Ascending aorta (tissue), 2 donors: Measurements from ENCODE around the gene HSF5. TPM values are rescaled to one million over a fixed set of nuclear protein-coding genes. Genes with fewer than 3 reads are reported as not detected.

Experiments
- DNase-seq, 2 donors: peaks; one replicate each; pipeline ENCODE4 v3.0.0-alpha.2; 2019; ENCODE audit warnings: low spot score in 2 of 2
- H3K27ac ChIP-seq, 2 donors: fragments of 200-600 bp; sonication (generic); one replicate each; pipeline ENCODE4 v1.5.1; 2016 to 2017; ENCODE audit warnings: mild to moderate bottlenecking in 1 of 2
- H3K27me3 ChIP-seq: fragments of 200-600 bp; sonication (generic); one replicate; pipeline ENCODE4 v1.5.1; 2017
- H3K36me3 ChIP-seq, 2 donors: fragments of 200-600 bp; sonication (generic); one replicate each; pipeline ENCODE4 v1.5.1; 2016
- H3K4me1 ChIP-seq, 2 donors: fragments of 200-600 bp; sonication (generic); one replicate each; pipeline ENCODE4 v1.5.1; 2016 to 2017; ENCODE audit warnings: mild to moderate bottlenecking in 1 of 2
- H3K4me3 ChIP-seq, 2 donors: fragments of 200-600 bp; sonication (generic); one replicate each; pipeline ENCODE4 v1.5.1; 2016 to 2017; ENCODE audit warnings: mild to moderate bottlenecking in 1 of 2
- H3K9me3 ChIP-seq, 2 donors: fragments of 200-600 bp; sonication (generic); one replicate each; pipeline ENCODE4 v1.5.1; 2016
- intact Hi-C: fragments of 100-400 bp; cut with DNase I; formaldehyde crosslinking; loops from one replicate; pipeline ENCODE4 v1.15.1; 2023
- total RNA-seq: library from RNA; depleted of rRNA; stranded (reverse); fragments of >200 nt; gene quantifications from one replicate; pipeline ENCODE4 v1.1.0, GENCODE V29; 2016
- TF ChIP-seq, protein P1 (sequence below), 3 experiments: fragments of 200-600 bp in 2 of 3; fragments of 450-650 bp in 1 of 3; sonication (generic) in 2 of 3; IDR thresholded peaks; one replicate each; pipeline ENCODE4 v1.5.1; 2016 to 2019; ENCODE audit warnings: antibody characterized with exemption in 3 of 3, mild to moderate bottlenecking in 1 of 3, moderate library complexity in 1 of 3

The HSF5 gene
- total RNA-seq, 1 donor from 2014 or later = not detected

GRCh38 chr17:58476812-58477211 lies 11.4 kb downstream of the HSF5 start:
- TF ChIP-seq, protein P1, sequence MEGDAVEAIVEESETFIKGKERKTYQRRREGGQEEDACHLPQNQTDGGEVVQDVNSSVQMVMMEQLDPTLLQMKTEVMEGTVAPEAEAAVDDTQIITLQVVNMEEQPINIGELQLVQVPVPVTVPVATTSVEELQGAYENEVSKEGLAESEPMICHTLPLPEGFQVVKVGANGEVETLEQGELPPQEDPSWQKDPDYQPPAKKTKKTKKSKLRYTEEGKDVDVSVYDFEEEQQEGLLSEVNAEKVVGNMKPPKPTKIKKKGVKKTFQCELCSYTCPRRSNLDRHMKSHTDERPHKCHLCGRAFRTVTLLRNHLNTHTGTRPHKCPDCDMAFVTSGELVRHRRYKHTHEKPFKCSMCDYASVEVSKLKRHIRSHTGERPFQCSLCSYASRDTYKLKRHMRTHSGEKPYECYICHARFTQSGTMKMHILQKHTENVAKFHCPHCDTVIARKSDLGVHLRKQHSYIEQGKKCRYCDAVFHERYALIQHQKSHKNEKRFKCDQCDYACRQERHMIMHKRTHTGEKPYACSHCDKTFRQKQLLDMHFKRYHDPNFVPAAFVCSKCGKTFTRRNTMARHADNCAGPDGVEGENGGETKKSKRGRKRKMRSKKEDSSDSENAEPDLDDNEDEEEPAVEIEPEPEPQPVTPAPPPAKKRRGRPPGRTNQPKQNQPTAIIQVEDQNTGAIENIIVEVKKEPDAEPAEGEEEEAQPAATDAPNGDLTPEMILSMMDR (IDR thresholded peaks at IDR 0.05) = no peak
- H3K36me3 ChIP-seq = no peaks in the 10 kb centered on the region
- H3K4me3 ChIP-seq = no peak overlapping the region
- no peak overlapping the region for H3K27ac ChIP-seq
- no peaks in the 10 kb centered on the region for H3K9me3 ChIP-seq
- no peaks in the 10 kb centered on the region for H3K4me1 ChIP-seq
- no peak for DNase-seq
- no peaks in the 10 kb centered on the region for H3K27me3 ChIP-seq
- intact Hi-C loops = no loop called here

DNA sequence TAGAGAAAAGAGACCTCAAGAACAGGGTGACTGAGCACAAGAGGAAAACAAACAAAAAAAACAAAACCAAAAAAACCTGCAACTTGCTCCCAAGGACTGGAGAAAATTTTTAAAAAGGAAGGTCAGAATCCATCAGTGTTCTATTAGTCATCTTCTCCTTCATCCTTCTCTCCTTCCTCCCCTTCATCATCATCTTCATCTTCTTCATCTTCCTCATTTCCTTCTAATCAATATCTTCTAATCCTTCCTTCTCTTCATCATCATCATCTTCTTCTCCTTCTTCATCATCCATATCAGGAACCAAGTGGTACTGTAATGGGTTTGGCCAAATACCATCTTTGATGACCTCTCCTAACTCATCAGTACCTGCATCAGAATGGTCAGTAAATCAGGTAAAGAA lies 12.2 kb downstream of the HSF5 start:
- H3K27ac ChIP-seq = no peak overlapping the region
- no peak overlapping the region for H3K4me3 ChIP-seq
- no peaks in the 10 kb centered on the region for H3K9me3 ChIP-seq
- intact Hi-C loops = no loop called here
- H3K36me3 ChIP-seq = no peaks in the 10 kb centered on the region
- no peaks in the 10 kb centered on the region for H3K4me1 ChIP-seq
- DNase-seq = no peak
- no peaks in the 10 kb centered on the region for H3K27me3 ChIP-seq
- TF ChIP-seq, protein P1 (IDR thresholded peaks at IDR 0.05) = no peak

DNA sequence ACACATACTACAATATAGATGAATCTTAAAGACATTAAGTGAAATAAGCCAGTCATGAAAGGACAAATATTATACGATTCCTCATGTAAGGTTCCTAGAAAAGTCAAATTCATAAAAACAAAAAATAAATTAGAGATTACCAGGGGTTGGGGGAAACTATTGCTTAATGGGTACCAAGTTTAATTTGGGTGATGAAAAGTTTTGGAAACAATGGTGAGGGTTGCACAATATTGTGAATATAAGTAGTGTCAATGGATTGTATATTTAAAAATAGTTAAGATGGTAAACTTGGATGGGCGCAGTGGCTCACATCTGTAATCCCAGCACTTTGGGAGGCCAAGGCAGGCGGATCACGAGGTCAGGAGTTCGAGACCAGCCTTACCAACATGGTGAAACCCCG lies 17.9 kb downstream of the HSF5 start:
- TF ChIP-seq, protein P1 (IDR thresholded peaks at IDR 0.05) = no peak
- intact Hi-C loops = no loop called here
- H3K9me3 ChIP-seq = no peaks in the 10 kb centered on the region

DNA sequence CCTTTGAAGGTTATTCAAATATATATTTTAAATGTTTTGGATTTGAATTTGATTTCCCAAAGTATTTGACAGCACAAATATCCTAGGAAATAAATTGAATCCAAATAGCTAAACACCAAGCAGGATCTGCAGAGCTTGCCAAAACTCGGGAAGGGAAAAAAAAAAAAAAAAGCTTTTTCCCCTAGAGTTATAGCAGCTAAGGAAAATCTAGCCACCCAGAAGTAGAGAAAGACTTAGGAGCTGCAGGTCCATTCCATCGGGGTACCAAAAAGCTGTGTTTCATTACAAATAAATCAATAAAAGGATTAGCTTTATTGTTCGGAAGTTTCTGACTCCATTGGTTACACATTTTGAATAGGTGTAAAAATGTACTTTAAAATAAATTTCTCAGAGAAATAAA lies 19.3 kb downstream of the HSF5 start:
- Histone ChIP-seq H3K4me1 (no peaks in the 10 kb centered on the region), H3K27me3 (no peaks in the 10 kb centered on the region), H3K36me3 (no peaks in the 10 kb centered on the region), H3K4me3 (no peak overlapping the region), H3K9me3 (no peaks in the 10 kb centered on the region), H3K27ac (no peak overlapping the region)
- no peak for DNase-seq
- intact Hi-C loops = no loop called here
- TF ChIP-seq, protein P1 (IDR thresholded peaks at IDR 0.05) = no peak

More for the DNA sequence above, 17.9 kb downstream of the HSF5 start:
- Histone ChIP-seq H3K27ac (no peak overlapping the region), H3K4me1 (no peaks in the 10 kb centered on the region), H3K36me3 (no peaks in the 10 kb centered on the region), H3K4me3 (no peak overlapping the region), H3K27me3 (no peaks in the 10 kb centered on the region)
- DNase-seq = no peak

DNA sequence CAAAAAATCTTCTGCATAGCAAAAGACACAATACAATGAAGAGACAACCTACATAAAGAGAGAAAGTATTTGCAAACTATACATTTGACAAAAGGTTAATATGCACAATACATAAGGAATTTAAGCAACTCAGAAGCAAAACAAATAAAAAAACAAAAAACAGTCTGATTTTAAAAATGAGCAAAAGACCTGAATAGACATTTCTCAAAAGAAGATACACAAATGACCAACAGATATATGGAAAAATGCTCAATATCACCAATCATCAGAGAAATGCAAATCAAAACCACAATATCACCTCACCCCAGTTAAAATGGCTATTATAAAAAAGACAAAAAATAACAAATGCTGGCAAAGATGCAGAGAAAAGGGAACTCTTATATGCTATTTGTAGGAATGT lies 32.7 kb downstream of the HSF5 start:
- Histone ChIP-seq H3K27me3 (no peaks in the 10 kb centered on the region), H3K27ac (no peak overlapping the region), H3K4me3 (no peak overlapping the region), H3K36me3 (no peaks in the 10 kb centered on the region), H3K9me3 (no peaks in the 10 kb centered on the region), H3K4me1 (no peaks in the 10 kb centered on the region)
- TF ChIP-seq, protein P1 (IDR thresholded peaks at IDR 0.05) = no peak
- no peak for DNase-seq
- intact Hi-C loops = no loop called here

- no peak overlapping the region for H3K4me3 ChIP-seq
- intact Hi-C loops = no loop called here
- DNase-seq = no peak
- H3K4me1 ChIP-seq = no peaks in the 10 kb centered on the region
- TF ChIP-seq, protein P1 (IDR thresholded peaks at IDR 0.05) = no peak
- no peaks in the 10 kb centered on the region for H3K9me3 ChIP-seq
- H3K36me3 ChIP-seq = no peaks in the 10 kb centered on the region
- no peak overlapping the region for H3K27ac ChIP-seq
- no peaks in the 10 kb centered on the region for H3K27me3 ChIP-seq
Measured at GRCh38 chr17:58452738-58453137, 35.5 kb downstream of the HSF5 start.
